GM12891 (cell line): ENCODE data around the gene CRIM1.

ENCODE experiments used
- DNase-seq: peaks from one replicate; pipeline ENCODE4 v3.0.0; 2011; ENCODE audit warnings: low spot score; ENCODE audit not compliant: insufficient read length
- FAIRE-seq: peaks from 2 replicates; lab custom pipeline; 2011; peaks lifted over from hg19 to GRCh38; lab: Jason Lieb, UNC
- PAX5 ChIP-seq: IDR thresholded peaks from 2 replicates; pipeline ENCODE4 v1.6.1; 2011; ENCODE audit warnings: low read length, moderate library complexity, mild to moderate bottlenecking; ENCODE audit not compliant: insufficient read depth, severe bottlenecking
- POLR2A ChIP-seq: IDR thresholded peaks from 2 replicates; pipeline ENCODE4 v1.6.1; 2011; ENCODE audit warnings: low read depth, low read length, control low read depth
- POLR2AphosphoS5 ChIP-seq: IDR thresholded peaks from 2 replicates; pipeline ENCODE4 v1.6.1; 2011; ENCODE audit warnings: low read depth, low read length, control low read depth
- POU2F2 ChIP-seq: IDR thresholded peaks from 2 replicates; pipeline ENCODE4 v1.6.1; 2011; ENCODE audit warnings: low read depth, mild to moderate bottlenecking, control low read depth, low read length, moderate library complexity
- SPI1 ChIP-seq: IDR thresholded peaks from 2 replicates; pipeline ENCODE4 v1.6.1; 2011; ENCODE audit warnings: low read depth, low read length, control low read depth
- TAF1 ChIP-seq: IDR thresholded peaks from 2 replicates; pipeline ENCODE4 v1.6.1; 2011; ENCODE audit warnings: low read depth, low read length, control low read depth

The CRIM1 gene

DNA sequence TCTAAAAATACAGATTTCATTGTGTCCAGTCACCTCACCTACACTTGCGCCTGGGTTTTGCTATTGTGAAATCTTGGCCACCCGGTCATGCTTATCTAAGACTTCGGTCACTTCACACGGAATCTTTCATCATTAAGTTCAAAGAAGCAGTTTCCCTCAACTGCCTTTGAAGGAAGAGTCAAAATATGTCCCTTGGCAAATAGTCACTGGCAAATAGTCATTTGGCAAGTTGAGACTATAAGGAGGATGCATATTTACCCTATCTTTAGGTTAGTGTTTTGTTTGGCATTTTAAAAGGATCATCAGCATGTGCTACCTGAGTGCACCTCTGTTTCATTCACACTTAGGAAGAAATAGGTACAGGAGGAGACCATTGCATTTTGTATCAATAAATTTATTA is 146.5 kb downstream of the CRIM1 start:
- FAIRE-seq: no peak
- no peak for DNase-seq
- no peak for TF ChIP-seq POU2F2
- TF ChIP-seq POLR2A: no peak
- TF ChIP-seq PAX5: no peak
- TF ChIP-seq SPI1: no peak
- TF ChIP-seq POLR2AphosphoS5: no peak
- no peak for TF ChIP-seq TAF1

- DNase-seq: peak; percentile 24
- FAIRE-seq: peak; percentile 64
- TF ChIP-seq SPI1 (no peak), TAF1 (no peak), POLR2A (no peak), PAX5 (no peak), POLR2AphosphoS5 (no peak), POU2F2 (no peak)
Observed at GRCh38 chr2:36507408-36507812, 151.8 kb downstream of the CRIM1 start.

DNA sequence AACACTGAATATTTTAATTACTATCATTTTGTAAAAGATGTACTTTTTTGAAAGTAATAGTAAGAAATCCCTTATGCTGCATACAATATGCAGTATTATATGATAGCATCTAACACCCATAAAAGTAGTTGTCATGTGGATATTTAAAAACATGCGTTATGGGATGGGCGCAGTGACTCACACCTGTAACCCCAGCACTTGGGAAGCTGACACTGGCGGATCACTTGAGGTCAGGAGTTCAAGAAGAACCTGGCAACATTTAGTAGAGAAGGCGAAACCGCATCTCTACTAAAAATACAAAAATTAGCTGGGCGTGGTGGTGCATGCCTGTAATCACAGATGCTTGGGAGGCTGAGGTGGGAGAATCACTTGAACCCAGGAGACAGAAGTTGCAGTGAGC is 153.5 kb downstream of the CRIM1 start:
- DNase-seq (no peak), FAIRE-seq (no peak)
- no peak for TF ChIP-seq SPI1
- TF ChIP-seq POLR2A: no peak
- TF ChIP-seq POLR2AphosphoS5: no peak
- TF ChIP-seq TAF1: no peak
- no peak for TF ChIP-seq POU2F2
- no peak for TF ChIP-seq PAX5

DNA sequence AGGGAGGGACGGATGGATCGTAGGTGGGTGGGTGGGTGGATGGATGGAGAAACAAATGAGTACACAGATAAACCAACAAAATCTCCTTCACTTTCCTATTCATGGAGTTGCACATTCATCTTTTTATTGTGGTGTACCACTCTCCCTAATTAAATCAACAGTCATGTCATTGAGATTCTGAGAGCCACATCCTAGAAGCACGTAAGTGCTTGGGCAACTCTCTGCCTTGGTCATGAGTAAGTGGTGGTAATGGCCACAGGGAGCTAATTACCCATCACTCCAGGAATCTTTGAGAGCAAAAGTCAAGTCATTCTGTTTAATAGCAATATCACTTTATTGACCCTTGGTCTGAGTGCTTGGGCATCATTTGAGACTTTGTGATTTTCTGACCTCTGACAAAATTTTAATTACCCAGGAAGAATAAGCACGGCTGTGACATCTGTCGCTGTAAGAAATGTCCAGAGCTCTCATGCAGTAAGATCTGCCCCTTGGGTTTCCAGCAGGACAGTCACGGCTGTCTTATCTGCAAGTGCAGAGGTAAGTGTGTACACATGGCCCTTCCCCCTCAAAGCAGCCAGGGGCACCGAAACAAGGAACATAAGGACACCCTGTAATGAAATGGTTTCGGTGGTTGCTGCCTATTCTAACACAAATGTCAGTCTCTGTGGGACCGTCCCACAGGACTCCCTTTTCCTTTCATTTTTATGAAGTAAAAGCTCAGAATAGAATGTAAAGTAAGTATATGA is 156.5 kb downstream of the CRIM1 start:
- DNase-seq: no peak
- FAIRE-seq: peak; percentile 16
- no peak for TF ChIP-seq TAF1
- TF ChIP-seq SPI1: no peak
- no peak for TF ChIP-seq PAX5
- TF ChIP-seq POLR2AphosphoS5: no peak

DNA sequence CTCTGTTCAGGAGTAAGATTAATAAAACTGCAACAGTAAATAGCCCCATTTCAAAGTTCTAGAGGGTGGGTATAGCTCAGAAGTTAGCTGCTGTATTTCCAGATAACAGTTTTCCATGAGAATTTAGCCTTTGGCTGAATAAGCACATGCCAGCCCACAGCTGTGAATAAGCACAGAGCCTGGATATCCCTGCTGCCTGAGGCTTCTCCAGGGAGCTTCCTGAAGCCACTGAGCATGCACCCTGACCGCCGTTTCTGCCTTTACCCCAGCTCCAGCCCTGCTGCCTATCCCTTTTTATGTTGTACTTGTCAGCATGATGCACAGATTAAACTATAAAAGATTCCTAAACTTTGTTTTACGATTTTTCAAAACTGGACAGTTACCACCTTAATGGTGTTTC is 157.1 kb downstream of the CRIM1 start:
- DNase-seq (no peak), FAIRE-seq (no peak)
- TF ChIP-seq POLR2A: no peak
- TF ChIP-seq PAX5: no peak
- no peak for TF ChIP-seq POU2F2
- no peak for TF ChIP-seq TAF1
- no peak for TF ChIP-seq SPI1
- TF ChIP-seq POLR2AphosphoS5: no peak

DNA sequence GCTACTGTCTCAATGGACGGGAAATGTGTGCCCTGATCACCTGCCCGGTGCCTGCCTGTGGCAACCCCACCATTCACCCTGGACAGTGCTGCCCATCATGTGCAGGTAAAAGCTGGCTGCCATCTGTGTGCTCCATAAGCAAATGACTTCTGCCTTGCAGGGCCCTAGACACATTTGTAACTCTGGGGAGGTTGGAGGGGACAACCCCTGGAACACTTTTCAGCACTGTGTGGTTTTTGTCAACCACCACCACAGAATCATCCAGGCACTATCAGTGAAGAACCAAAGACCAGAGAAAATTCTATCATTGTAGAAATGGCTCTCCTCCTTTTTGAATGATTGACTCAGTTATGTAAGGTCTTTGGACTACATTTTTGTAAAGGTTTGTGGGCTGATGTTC is 158.1 kb downstream of the CRIM1 start:
- DNase-seq (no peak), FAIRE-seq (no peak)
- no peak for TF ChIP-seq PAX5

GRCh38 chr2:36515538-36515937 is 160.0 kb downstream of the CRIM1 start:
- DNase-seq (no peak), FAIRE-seq (no peak)
- TF ChIP-seq POU2F2: no peak
- TF ChIP-seq SPI1: no peak
- TF ChIP-seq POLR2A: no peak
- TF ChIP-seq PAX5: no peak
- TF ChIP-seq POLR2AphosphoS5: no peak
- no peak for TF ChIP-seq TAF1

- TF ChIP-seq POU2F2 (no peak), POLR2A (no peak), PAX5 (no peak), TAF1 (no peak), SPI1 (no peak), POLR2AphosphoS5 (no peak)
- DNase-seq (no peak), FAIRE-seq (no peak)
Observed at GRCh38 chr2:36516136-36516870, 160.7 kb downstream of the CRIM1 start.

DNA sequence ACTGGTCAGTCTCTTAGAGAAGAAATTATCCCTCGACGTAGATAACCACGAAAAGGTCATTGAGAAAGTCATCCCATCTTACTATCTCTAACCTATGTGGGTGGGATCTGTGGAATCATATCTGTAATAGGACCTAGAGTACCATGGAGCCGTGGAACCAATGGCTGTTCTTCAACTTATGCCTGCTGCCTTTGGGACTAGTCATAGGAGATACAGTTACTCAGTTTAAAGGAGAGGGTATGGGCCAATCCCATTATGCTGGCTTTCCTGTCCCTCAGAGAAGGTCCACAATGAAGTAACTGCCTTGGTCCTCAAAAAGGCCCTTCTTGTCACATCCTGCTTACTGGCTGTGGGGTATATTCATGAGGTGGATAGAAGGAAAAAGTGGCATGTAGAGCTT is 164.9 kb downstream of the CRIM1 start:
- DNase-seq: no peak
- TF ChIP-seq POLR2A (no peak), POU2F2 (no peak), TAF1 (no peak), PAX5 (no peak), POLR2AphosphoS5 (no peak), SPI1 (no peak)
- no peak for FAIRE-seq

DNA sequence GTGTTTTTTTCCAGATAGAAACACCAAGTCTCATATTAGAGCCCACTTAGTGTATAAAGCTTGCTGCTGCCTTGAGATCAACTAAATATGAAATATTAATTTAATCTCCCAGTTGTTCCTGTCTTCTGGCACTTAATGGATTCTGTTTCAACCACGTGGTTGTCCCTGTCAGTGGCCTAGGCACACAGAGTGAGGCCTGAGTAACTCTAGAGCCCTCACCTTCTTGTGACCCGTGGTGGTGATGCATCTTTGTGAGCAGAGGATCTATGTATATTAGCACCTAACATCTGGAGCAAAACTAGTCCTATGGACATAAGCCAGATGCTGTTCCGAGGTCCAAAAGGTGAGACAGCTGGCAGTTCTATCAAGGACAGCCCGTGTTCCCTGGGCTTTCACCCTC is 167.6 kb downstream of the CRIM1 start:
- no peak for DNase-seq
- no peak for FAIRE-seq
- no peak for TF ChIP-seq POLR2AphosphoS5
- no peak for TF ChIP-seq SPI1
- TF ChIP-seq POLR2A: no peak
- no peak for TF ChIP-seq POU2F2
- no peak for TF ChIP-seq TAF1
- no peak for TF ChIP-seq PAX5
